Measurements from ENCODE around the gene CPT1A. TPM values are rescaled to one million over a fixed set of nuclear protein-coding genes. Genes with fewer than 3 reads are reported as not detected.

The CPT1A gene
- total RNA-seq, 1 experiment from 2014 or later = 153 TPM

DNA sequence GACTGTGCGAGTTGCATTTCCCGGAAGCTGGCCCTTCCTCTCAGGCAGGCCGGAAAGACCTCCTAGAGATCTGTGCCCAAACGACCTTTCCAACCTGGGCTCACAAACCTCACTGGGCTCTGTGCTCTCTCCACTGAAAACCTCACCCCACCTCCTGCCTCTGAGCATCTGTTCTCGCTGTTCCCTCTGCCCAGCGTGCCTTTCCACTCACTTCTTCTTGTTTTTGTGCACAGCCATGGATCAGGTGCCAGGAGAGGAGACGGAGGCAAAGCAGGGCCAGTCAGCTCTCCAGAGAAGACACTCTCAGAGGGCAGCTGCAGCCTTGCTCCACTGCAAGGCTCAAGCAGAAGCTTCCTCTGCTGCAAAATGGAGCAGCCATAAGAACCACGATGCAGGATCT lies 10.9 kb upstream of the CPT1A start:
- TF ChIP-seq, protein P1, sequence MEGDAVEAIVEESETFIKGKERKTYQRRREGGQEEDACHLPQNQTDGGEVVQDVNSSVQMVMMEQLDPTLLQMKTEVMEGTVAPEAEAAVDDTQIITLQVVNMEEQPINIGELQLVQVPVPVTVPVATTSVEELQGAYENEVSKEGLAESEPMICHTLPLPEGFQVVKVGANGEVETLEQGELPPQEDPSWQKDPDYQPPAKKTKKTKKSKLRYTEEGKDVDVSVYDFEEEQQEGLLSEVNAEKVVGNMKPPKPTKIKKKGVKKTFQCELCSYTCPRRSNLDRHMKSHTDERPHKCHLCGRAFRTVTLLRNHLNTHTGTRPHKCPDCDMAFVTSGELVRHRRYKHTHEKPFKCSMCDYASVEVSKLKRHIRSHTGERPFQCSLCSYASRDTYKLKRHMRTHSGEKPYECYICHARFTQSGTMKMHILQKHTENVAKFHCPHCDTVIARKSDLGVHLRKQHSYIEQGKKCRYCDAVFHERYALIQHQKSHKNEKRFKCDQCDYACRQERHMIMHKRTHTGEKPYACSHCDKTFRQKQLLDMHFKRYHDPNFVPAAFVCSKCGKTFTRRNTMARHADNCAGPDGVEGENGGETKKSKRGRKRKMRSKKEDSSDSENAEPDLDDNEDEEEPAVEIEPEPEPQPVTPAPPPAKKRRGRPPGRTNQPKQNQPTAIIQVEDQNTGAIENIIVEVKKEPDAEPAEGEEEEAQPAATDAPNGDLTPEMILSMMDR (IDR thresholded peaks at IDR 0.05) = no peak
- TF ChIP-seq SIN3A (IDR thresholded peaks at IDR 0.05; ENCODE audit: borderline replicate concordance, insufficient read depth, low read depth, low read length) = no peak
- no peak for TF ChIP-seq TCF7L2 (IDR thresholded peaks at IDR 0.05; ENCODE audit: low read depth, low read length)
- TF ChIP-seq, protein P2, sequence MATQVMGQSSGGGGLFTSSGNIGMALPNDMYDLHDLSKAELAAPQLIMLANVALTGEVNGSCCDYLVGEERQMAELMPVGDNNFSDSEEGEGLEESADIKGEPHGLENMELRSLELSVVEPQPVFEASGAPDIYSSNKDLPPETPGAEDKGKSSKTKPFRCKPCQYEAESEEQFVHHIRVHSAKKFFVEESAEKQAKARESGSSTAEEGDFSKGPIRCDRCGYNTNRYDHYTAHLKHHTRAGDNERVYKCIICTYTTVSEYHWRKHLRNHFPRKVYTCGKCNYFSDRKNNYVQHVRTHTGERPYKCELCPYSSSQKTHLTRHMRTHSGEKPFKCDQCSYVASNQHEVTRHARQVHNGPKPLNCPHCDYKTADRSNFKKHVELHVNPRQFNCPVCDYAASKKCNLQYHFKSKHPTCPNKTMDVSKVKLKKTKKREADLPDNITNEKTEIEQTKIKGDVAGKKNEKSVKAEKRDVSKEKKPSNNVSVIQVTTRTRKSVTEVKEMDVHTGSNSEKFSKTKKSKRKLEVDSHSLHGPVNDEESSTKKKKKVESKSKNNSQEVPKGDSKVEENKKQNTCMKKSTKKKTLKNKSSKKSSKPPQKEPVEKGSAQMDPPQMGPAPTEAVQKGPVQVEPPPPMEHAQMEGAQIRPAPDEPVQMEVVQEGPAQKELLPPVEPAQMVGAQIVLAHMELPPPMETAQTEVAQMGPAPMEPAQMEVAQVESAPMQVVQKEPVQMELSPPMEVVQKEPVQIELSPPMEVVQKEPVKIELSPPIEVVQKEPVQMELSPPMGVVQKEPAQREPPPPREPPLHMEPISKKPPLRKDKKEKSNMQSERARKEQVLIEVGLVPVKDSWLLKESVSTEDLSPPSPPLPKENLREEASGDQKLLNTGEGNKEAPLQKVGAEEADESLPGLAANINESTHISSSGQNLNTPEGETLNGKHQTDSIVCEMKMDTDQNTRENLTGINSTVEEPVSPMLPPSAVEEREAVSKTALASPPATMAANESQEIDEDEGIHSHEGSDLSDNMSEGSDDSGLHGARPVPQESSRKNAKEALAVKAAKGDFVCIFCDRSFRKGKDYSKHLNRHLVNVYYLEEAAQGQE (IDR thresholded peaks at IDR 0.05; ENCODE audit: insufficient read depth in 1 of 2, low read depth in 2 of 2, low read length in 1 of 2) = no peak
- TF ChIP-seq POLR2AphosphoS5 (IDR thresholded peaks at IDR 0.05; ENCODE audit: low read depth, low read length) = no peak
- BruUV-seq (replicated peaks) = no TSS peak
- Histone ChIP-seq H3K36me3 (ENCODE audit: control insufficient read depth, insufficient read depth, low read length) (no peaks in the 10 kb centered on the region), H3K27me3 (ENCODE audit: control insufficient read depth, insufficient read depth, low read length) (no peaks in the 10 kb centered on the region), H3K4me3 (ENCODE audit: low read depth in 2 of 2, low read length in 2 of 2) (no peak overlapping the region), H3K4me1 (ENCODE audit: control insufficient read depth, insufficient read depth, low read length) (peaks cover 8% of the 10 kb centered on the region; the same call in 1 of the 2 replicates), H3K27ac (ENCODE audit: low read length) (no peak overlapping the region), H3K9me3 (ENCODE audit: control insufficient read depth, insufficient read depth, low read depth, low read length) (no peaks in the 10 kb centered on the region)
- ATAC-seq (no peak), DNase-seq (ENCODE audit: low read depth, low spot score) (no peak)
- CTCF ChIA-PET = interaction anchor here (0.7 kb wide), 1 partner anchor 9 kb away, joined by 4 read pairs; no protein-coding TSS in a partner anchor
- intact Hi-C loops (cut with micrococcal nuclease; ENCODE audit: unreplicated experiment) = no loop called here
- POLR2A ChIA-PET = no interaction called here
- in situ Hi-C loops (cut with HindIII; ENCODE audit: low pct_unique_long_range_greater_than_20kb, low sequenced_read_pairs) = no loop called here

GRCh38 chr11:68848429-68848828 lies 6.7 kb upstream of the CPT1A start:
- BruUV-seq (replicated peaks) = no TSS peak
- H3K27me3 ChIP-seq (ENCODE audit: control insufficient read depth, insufficient read depth, low read length) = no peaks in the 10 kb centered on the region
- no peak overlapping the region for H3K4me3 ChIP-seq (ENCODE audit: low read depth in 2 of 2, low read length in 2 of 2)
- intact Hi-C loops (cut with micrococcal nuclease; ENCODE audit: unreplicated experiment) = no loop called here
- ATAC-seq (no peak), DNase-seq (ENCODE audit: low read depth, low spot score) (no peak)
- POLR2A ChIA-PET = no interaction called here
- no peaks in the 10 kb centered on the region for H3K36me3 ChIP-seq (ENCODE audit: control insufficient read depth, insufficient read depth, low read length)
- H3K4me1 ChIP-seq (ENCODE audit: control insufficient read depth, insufficient read depth, low read length) = peaks cover 12% of the 10 kb centered on the region
- CTCF ChIA-PET = no interaction called here
- in situ Hi-C loops (cut with HindIII; ENCODE audit: low pct_unique_long_range_greater_than_20kb, low sequenced_read_pairs) = no loop called here
- no peaks in the 10 kb centered on the region for H3K9me3 ChIP-seq (ENCODE audit: control insufficient read depth, insufficient read depth, low read depth, low read length)
- TF ChIP-seq, protein P2 (IDR thresholded peaks at IDR 0.05; ENCODE audit: insufficient read depth in 1 of 2, low read depth in 2 of 2, low read length in 1 of 2) = no peak
- no peak for TF ChIP-seq POLR2AphosphoS5 (IDR thresholded peaks at IDR 0.05; ENCODE audit: low read depth, low read length)
- no peak for TF ChIP-seq TCF7L2 (IDR thresholded peaks at IDR 0.05; ENCODE audit: low read depth, low read length)
- no peak for TF ChIP-seq SIN3A (IDR thresholded peaks at IDR 0.05; ENCODE audit: borderline replicate concordance, insufficient read depth, low read depth, low read length)
- TF ChIP-seq, protein P1 (IDR thresholded peaks at IDR 0.05) = no peak
- no peak overlapping the region for H3K27ac ChIP-seq (ENCODE audit: low read length)
